GM18517 (cell line): ENCODE measurements around the gene LRRC53.

ENCODE experiments used
- ATAC-seq: cut with Tn5 transposase; IDR thresholded peaks from one replicate; pipeline ENCODE4 v1.9.1; 2021; ENCODE audit warnings: mild to moderate bottlenecking, moderate library complexity; ENCODE audit not compliant: unreplicated experiment

Gene LRRC53, protein sequence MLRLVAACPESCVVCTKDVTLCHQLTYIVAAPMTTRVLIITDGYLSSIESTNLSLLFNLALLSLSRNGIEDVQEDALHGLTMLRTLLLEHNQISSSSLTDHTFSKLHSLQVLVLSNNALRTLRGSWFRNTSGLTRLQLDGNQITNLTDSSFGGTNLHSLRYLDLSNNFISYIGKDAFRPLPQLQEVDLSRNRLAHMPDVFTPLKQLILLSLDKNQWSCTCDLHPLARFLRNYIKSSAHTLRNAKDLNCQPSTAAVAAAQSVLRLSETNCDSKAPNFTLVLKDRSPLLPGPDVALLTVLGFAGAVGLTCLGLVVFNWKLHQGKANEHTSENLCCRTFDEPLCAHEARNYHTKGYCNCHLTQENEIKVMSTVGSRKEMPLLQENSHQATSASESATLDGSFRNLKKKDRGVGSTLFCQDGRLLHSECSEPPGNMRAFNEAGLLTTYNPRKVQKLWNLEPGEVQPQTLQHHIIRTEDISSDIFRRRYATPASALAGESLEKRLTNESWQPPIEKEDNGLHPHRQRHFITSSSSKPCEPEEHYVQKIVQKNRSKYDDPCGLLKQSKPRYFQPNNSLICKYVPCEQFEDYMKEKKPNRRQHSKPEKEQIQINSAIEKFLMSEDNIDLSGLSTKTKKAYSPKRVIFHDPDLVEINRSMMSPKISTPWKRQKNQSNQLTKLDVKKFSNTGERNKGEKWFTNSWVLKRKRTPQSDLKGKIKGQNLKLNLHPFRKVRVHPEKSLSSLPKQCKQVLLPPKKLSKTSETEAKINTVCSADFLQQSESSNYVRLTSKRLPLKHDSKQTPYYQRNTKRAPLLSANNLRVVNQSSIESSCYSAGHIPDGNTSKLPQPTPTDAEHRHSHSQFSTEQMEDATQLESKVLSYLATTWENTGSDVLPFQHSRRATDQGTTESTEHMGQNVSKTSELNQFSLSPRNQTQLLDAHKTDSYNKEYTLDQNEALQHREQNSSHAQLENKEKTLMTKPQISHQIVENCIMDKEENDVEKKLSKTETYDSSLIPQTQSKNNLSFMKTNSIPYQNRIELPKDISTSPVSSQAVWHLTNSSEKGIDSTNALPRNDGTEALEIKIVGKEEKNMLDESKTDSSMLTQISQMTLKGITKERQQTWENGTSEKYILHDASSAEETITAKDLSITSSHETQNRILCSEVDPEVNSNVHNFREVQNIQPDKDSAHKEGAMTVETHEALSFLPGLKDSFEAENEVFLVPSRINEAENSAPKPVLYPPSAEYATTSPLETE

GRCh38 chr1:74512170-74512915, at the start of gene LRRC53:
Gene LRRC53 (minus strand): TSS chr1:74512611. CDS start chr1:74483349, 29,262 bp downstream.
- ATAC-seq: no peak

DNA sequence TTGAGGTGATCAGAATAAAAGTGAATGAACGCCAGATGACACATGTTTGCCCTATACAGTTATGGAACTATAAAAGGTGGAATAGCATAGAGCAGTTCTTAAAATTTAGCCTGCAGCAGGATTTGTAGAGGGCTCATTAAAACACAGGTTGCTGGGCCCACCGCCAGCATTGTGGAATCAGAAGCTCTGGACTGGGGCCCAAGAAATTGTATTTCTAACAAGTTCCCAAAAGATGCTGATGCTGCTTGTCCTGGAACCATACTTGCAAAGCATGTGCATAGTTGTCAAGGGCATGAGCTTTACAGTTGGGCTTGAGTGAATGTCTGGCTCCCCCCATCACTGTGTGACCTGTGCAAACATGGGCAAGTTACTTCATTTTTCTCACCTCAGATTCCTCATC, 37.5 kb upstream of the LRRC53 start:
- no peak for ATAC-seq

GRCh38 chr1:74548961-74549750, 36.7 kb upstream of the LRRC53 start:
- ATAC-seq: no peak

DNA sequence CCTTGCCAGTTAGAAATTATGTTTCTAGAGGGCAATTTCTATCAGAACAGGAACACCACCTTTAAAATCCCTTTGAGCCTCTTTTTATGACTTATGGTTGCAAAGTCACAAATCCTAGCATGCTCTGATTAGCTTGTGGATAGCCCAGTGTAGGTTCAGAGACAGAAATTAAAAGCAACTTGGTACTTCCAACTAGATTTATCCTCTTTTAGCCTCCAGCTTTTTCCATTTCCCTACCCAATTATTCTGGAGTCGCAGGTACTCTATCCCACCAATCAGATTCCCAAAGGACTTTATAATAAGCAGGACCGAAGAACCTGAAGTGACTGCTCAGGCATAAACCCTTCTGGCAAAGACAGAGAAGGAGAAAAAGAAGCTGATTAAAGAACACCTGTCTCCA, 33.4 kb upstream of the LRRC53 start:
- ATAC-seq: no peak

GRCh38 chr1:74534241-74534640, 21.8 kb upstream of the LRRC53 start:
- no peak for ATAC-seq

DNA sequence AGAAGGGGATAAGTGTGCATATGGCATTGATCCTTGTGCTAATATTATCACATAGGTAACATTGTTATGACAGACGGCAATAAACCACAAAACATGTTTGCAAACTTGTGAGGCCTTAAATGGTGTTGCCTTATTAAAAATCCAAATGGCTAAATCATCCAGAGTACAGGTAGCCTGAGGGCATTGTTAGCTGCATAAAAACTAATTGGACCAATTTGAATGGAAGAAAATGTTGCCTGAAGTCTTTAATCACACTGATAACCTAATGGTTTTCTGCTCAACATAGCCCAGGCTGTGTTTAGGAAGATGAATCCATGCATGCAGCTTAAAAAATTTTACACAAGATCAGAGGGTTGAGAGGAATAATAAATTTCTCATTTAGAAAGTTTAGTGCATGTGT, 19.4 kb upstream of the LRRC53 start:
- ATAC-seq: no peak

DNA sequence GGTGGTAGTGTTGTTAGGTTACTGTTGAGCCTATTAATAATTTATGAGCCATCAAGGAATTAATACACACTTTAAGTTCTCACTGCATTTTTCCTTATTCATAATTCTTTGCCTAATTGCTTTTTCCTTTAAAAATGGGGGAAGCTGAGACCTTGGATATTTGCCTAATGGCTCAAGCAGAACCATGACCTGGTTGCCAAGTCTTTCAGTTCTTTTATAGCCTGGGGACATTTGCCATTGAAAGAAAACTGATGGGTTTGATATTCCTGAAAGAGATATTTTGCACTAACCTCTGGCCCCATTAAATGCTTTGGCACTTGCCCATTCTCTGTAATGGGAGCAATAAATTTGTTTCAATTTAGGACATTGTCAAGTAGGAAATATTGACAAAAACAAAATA, 18.5 kb upstream of the LRRC53 start:
- no peak for ATAC-seq

- no peak for ATAC-seq
Measured at GRCh38 chr1:74528123-74528522, 15.7 kb upstream of the LRRC53 start.

DNA sequence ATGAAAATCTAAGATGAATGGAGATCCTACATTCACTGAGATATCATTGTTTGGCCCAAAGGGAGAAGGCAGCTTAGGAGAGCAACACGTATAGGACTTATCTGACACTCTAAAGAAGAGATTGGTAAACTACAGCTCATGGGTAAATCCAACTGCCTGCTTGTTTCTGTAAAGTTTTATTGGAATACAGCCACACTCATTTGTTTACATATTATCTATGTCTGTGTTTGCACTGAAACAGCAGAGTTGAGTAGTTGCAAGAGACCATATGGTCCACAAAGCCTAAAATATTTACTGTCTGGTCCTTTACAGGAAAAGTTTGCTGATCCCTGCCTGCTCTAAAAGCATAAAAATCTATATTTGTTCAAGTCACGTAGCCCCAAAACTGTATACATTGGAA, 14.3 kb upstream of the LRRC53 start:
- no peak for ATAC-seq

DNA sequence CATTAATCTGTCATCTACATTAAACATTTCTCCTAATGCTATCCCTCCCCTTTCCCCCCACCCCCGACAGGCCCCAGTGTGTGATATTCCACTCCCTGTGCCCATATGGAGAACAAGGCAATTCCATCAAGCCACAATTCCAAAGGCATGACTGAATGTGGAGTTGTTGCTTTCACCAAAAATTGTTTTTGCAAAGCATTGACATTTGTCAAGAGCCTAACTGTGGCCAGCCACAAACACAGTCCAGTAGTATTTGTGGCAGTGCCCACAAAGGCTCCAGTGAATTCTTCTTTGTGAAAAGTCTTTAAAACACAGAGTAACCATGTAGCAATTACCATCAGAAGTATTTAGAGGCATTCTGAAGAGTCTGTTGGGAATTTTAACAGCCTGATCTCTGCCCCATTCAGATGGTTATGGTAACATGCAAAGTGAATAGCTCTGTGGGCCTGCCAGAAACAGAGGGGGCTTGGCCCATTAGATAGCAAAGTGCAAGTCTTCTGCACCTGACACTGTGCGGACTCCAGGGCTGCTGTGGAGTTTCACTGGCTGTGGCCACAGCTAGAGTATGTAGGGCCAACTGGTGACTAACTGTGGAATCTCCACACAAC, 11.6 kb upstream of the LRRC53 start:
- no peak for ATAC-seq

- no peak for ATAC-seq
Measured at GRCh38 chr1:74522148-74522547, 9.7 kb upstream of the LRRC53 start.

GRCh38 chr1:74517599-74518051, 5.2 kb upstream of the LRRC53 start:
- ATAC-seq: peak; percentile 65

DNA sequence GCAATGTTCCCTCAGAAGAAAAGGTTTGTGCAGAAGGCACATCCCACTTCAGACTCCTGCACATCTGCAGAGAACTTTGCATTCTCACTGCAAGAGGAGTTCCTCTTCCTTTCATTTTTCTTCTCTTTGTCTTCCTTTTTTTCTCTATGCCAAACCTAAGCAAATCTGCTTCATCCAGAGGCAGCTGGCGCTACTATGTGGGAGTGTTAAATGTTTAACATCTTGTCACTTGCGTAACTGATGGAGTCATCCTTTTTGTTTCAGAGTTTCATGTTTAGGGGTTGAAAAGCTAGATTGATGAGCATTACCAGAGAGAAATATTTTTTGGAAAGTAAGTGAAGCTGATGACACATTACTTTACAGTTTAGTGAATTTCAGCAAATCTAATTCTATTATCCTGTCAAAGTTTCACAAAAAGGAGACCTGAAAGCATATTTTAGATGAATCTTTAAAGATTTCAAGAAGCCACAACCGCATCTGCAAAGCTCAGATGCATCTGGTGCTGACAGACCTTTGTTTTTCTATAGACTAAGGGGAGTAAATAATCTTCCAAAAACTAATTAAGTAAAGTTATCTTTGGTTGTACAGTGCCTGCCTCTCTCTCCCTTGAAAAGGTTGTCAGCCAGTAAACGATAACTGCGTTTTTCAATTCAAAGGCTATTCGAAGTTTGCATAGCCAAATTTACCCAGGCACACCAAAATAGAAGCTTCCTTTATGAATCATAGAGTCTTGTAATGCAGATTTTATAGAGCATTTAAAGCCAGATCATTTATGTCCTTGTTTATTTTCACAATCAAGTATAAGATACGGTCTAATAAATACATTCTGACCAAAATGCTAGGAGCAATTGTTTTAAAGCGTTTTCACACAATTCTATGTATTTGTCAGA, 1.2 kb upstream of the LRRC53 start:
- no peak for ATAC-seq

DNA sequence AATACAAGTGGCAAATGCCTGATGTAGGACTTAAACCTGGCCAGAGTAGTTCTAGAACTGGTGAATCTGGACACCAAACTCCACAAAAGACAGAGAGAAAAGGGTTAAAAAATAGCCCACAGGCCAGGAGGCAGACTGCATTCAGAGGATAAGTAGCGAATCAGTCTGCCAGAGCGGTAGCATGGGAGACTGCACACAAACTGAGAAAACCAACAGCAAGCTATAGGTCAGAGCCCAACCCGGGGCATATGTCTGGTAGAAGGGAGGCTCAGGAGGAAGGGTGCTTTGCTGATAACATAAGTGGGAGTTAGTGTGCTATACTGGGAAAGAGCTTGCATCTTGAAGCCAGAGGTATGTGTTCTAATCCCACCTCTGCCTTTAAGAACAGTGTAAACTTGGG, 4.0 kb downstream of the LRRC53 start:
- no peak for ATAC-seq

GRCh38 chr1:74505928-74506710, 6.3 kb downstream of the LRRC53 start:
- ATAC-seq: no peak

GRCh38 chr1:74504933-74505512, 7.4 kb downstream of the LRRC53 start:
- ATAC-seq: no peak
